CD1c-positive myeloid dendritic cell (primary cell): Measurements from ENCODE around the gene LRP6.

Experiments used
- DNase-seq: peaks from one replicate; pipeline ENCODE4 v3.0.0-alpha.2; 2016; ENCODE audit errors: extremely low spot score

The LRP6 gene

GRCh38 chr12:12072064-12072760 is 194.6 kb downstream of the LRP6 start:
- DNase-seq = no peak

GRCh38 chr12:12070674-12071656 is 195.9 kb downstream of the LRP6 start, which contains the start of gene BCL2L14:
BCL2L14 (plus strand) TSS chr12:12070939; CDS start chr12:12079306, 8,367 bp downstream.
- no peak for DNase-seq

GRCh38 chr12:12069821-12070548 is 196.9 kb downstream of the LRP6 start:
- peak; percentile 29 for DNase-seq

- no peak for DNase-seq
These were observed 198.1 kb downstream of the LRP6 start for GRCh38 chr12:12068751-12069150.
